Left ventricle myocardium inferior (tissue), 1 donor: Measurements from ENCODE around the gene RPEL1. TPM values are rescaled to one million over a fixed set of nuclear protein-coding genes. Genes with fewer than 3 reads are reported as not detected.
"Not testable (repeated sequence)": the region's sequence is repeated elsewhere in the genome, so short reads cannot be mapped to it uniquely, and the experiment has no call there.

ENCODE experiments used
- DNase-seq: peaks from one replicate; pipeline ENCODE4 v3.0.0-alpha.2; 2020
- H3K27ac ChIP-seq: fragments of 200-600 bp; replicated peaks from 2 replicates; pipeline ENCODE4 v1.8.0; 2021
- H3K27me3 ChIP-seq: fragments of 200-600 bp; 2 replicates; pipeline ENCODE4 v1.8.0; 2021; ENCODE audit warnings: low read depth
- H3K36me3 ChIP-seq: fragments of 200-600 bp; 2 replicates; pipeline ENCODE4 v1.8.0; 2021
- H3K4me1 ChIP-seq: fragments of 200-600 bp; 2 replicates; pipeline ENCODE4 v1.8.0; 2021
- H3K4me3 ChIP-seq: fragments of 200-600 bp; 2 replicates; pipeline ENCODE4 v1.8.0; 2021; ENCODE audit warnings: mild to moderate bottlenecking, moderate library complexity
- H3K9me3 ChIP-seq: fragments of 200-600 bp; replicated peaks from 2 replicates; pipeline ENCODE4 v1.8.0; 2021
- intact Hi-C: fragments of 100-400 bp; cut with micrococcal nuclease; formaldehyde crosslinking; loops from one replicate; pipeline ENCODE4 v1.11.0; 2022
- total RNA-seq: library from RNA; stranded (reverse); fragmentation: NEBNext Ultra II Directional; extraction: Animal tissue kit (Norgen Biotek cat#: 25700); gene quantifications from one replicate; pipeline ENCODE4 v1.2.1, GENCODE V29; 2021
- TF ChIP-seq, protein P1 (sequence below): fragments of 200-600 bp; IDR thresholded peaks from 2 replicates; pipeline ENCODE4 v1.8.0; 2021; ENCODE audit warnings: antibody characterized with exemption, mild to moderate bottlenecking, borderline replicate concordance
- donor health status: DM: no; HTN: yes; CAD: no; lungs with severe emphysema.

Gene RPEL1
- total RNA-seq, 1 donor from 2014 or later = not detected

DNA sequence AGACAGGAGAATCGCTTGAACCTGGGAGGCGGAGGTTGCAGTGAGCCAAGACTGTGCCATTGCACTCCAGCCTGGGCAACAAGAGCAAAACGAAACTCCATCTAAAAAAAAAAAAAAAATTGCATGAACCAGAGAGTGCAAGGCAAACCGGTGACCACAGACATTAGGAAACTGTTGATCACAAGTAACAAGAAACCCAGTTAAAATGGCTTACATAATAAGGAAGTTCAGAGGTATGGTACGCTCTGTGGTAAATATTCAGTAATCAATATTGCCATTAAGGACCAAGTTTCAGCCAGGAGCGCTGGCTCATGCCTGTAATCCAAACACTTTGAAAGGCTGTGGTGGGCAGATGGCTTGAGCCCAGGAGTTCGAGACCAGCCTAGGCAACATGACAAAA lies 43.4 kb upstream of the RPEL1 start:
- H3K27ac ChIP-seq = no peak overlapping the region
- no peaks in the 10 kb centered on the region for H3K27me3 ChIP-seq
- DNase-seq = no peak
- H3K4me1 ChIP-seq = peaks cover 9% of the 10 kb centered on the region
- TF ChIP-seq, protein P1, sequence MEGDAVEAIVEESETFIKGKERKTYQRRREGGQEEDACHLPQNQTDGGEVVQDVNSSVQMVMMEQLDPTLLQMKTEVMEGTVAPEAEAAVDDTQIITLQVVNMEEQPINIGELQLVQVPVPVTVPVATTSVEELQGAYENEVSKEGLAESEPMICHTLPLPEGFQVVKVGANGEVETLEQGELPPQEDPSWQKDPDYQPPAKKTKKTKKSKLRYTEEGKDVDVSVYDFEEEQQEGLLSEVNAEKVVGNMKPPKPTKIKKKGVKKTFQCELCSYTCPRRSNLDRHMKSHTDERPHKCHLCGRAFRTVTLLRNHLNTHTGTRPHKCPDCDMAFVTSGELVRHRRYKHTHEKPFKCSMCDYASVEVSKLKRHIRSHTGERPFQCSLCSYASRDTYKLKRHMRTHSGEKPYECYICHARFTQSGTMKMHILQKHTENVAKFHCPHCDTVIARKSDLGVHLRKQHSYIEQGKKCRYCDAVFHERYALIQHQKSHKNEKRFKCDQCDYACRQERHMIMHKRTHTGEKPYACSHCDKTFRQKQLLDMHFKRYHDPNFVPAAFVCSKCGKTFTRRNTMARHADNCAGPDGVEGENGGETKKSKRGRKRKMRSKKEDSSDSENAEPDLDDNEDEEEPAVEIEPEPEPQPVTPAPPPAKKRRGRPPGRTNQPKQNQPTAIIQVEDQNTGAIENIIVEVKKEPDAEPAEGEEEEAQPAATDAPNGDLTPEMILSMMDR = no peak
- intact Hi-C loops = no loop called here
- H3K9me3 ChIP-seq = no peaks in the 10 kb centered on the region
- H3K4me3 ChIP-seq = no peak overlapping the region
- no peaks in the 10 kb centered on the region for H3K36me3 ChIP-seq

DNA sequence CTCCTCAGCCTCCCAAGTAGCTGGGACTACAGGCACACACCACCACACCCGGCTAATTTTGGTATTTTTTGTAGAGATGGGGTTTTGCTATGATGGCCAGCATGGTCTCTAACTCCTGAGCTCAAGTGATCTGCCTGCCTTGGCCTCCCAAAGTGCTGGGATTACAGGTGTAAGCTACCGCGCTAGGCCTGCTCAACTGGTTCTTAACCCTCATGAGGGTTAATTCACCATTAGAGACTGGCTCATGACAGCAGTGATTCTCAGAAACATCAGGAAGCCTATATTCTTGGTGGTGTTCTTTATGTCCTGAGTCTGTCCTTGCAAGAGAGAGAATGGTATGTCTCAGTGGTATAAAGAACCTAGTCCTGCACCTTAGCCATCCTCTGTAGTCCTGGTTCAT lies 42.2 kb upstream of the RPEL1 start:
- no peaks in the 10 kb centered on the region for H3K36me3 ChIP-seq
- intact Hi-C loops = no loop called here
- DNase-seq = no peak
- TF ChIP-seq, protein P1 = no peak
- no peak overlapping the region for H3K4me3 ChIP-seq
- no peaks in the 10 kb centered on the region for H3K27me3 ChIP-seq
- no peaks in the 10 kb centered on the region for H3K9me3 ChIP-seq
- H3K27ac ChIP-seq = no peak overlapping the region
- no peaks in the 10 kb centered on the region for H3K4me1 ChIP-seq

- TF ChIP-seq, protein P1 = no peak
- H3K27me3 ChIP-seq = no peaks in the 10 kb centered on the region
- H3K36me3 ChIP-seq = no peaks in the 10 kb centered on the region
- H3K9me3 ChIP-seq = peaks cover 5% of the 10 kb centered on the region
- H3K27ac ChIP-seq = no peak overlapping the region
- H3K4me1 ChIP-seq = no peaks in the 10 kb centered on the region
- no peak overlapping the region for H3K4me3 ChIP-seq
- DNase-seq = no peak
- intact Hi-C loops = no loop called here
Observed at GRCh38 chr10:103204353-103205255, 41.1 kb upstream of the RPEL1 start.

DNA sequence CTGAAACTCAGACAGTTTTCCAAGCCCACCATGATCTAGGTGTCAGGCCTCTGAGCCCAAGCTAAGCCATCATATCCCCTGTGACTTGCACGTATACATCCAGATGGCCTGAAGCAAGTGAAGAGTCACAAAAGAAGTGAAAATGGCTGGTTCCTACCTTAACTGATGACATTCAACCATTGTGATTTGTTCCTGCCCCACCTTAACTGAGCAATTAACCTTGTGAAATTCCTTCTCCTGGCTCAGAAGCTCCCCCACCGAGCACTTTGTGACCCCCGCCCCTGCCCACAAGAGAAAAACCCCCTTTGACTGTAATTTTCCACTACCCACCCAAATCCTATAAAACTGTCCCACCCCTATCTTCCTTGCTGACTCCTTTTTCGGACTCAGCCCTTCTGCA lies 40.3 kb upstream of the RPEL1 start:
- intact Hi-C loops, H3K4me1 ChIP-seq, DNase-seq, H3K27me3 ChIP-seq, H3K36me3 ChIP-seq, H3K27ac ChIP-seq, H3K4me3 ChIP-seq: not testable (repeated sequence)
- peaks cover 13% of the 10 kb centered on the region for H3K9me3 ChIP-seq

DNA sequence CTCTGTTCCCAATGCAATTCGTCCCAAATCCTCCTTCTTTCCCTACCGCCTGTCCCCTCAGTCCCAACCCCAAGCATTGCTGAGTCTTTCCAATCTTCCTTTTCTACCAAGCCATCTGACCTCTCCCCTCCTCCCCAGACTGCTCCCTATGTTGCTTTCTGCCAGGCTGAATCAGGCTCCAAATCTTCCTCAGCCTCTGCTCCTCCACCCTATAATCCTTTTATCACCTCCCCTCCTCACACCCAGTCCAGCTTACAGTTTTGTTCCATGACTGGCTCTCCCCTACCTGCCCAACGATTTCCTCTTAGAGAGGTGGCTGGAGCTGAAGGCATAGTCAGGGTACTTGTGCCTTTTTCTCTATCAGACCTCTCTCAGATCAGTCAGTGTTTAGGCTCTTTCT lies 39.0 kb upstream of the RPEL1 start:
- DNase-seq, H3K27ac ChIP-seq, H3K27me3 ChIP-seq, H3K4me3 ChIP-seq, H3K4me1 ChIP-seq, intact Hi-C loops, H3K36me3 ChIP-seq: not testable (repeated sequence)
- H3K9me3 ChIP-seq = peaks cover 23% of the 10 kb centered on the region

DNA sequence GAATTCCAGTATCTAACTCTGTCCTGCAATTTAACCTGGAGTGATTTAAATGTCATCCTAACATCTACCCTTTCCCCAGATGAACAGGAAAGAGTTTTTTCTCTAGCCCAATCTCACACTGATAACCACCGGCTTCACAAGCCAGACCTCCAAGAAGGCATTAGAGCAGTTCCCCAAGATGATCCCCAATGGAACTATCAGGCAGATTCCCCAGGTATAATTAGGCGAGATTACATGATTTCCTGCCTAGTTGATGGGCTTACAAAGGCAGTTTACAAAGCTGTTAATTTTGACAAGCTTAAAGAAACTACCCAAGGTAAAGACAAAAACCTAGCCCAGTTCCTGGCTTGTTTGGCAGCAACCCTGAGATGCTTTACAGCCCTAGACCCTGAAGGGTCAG lies 38.5 kb upstream of the RPEL1 start:
- Histone ChIP-seq H3K9me3 (peaks cover 23% of the 10 kb centered on the region), H3K4me1 (no peaks in the 10 kb centered on the region), H3K27me3 (no peaks in the 10 kb centered on the region), H3K27ac (no peak overlapping the region), H3K4me3 (no peak overlapping the region), H3K36me3 (no peaks in the 10 kb centered on the region)
- TF ChIP-seq, protein P1 = no peak
- DNase-seq = no peak
- intact Hi-C loops = no loop called here

DNA sequence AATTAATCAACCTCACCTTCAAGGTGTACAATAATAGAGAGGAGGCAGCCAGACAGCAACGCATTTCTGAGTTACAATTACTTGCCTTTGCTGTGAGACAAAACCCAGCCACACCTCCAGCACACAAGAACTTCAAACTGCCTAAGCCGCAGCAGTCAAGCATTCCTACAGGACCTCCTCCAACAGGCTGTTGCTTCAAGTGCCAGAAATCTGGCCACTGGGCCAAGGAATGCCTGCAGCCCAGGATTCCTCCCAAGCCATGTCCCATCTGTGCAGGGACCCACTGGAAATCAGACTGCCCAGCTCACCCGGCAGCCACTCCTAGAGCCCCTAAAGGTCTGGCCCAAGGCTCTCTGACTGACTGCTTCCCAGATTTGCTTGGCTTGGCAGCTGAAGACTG lies 38.0 kb upstream of the RPEL1 start:
- H3K36me3 ChIP-seq, DNase-seq, H3K27ac ChIP-seq, H3K4me1 ChIP-seq, H3K4me3 ChIP-seq, H3K27me3 ChIP-seq, intact Hi-C loops: not testable (repeated sequence)
- peaks cover 23% of the 10 kb centered on the region for H3K9me3 ChIP-seq

GRCh38 chr10:103210262-103210661 lies 35.4 kb upstream of the RPEL1 start:
- H3K4me1 ChIP-seq, H3K27ac ChIP-seq, H3K27me3 ChIP-seq, H3K36me3 ChIP-seq, H3K4me3 ChIP-seq, DNase-seq, intact Hi-C loops: not testable (repeated sequence)
- peaks cover 23% of the 10 kb centered on the region for H3K9me3 ChIP-seq
